HG03097 (cell line): ENCODE data around the gene SERBP1.
A peak's percentile ranks its signal among the peaks of the same experiment; 100 is the strongest.
"Not testable (repeated sequence)": the region's sequence is repeated elsewhere in the genome, so short reads cannot be mapped to it uniquely, and the experiment has no call there.

Experiments used
- ATAC-seq: cut with Tn5 transposase; IDR thresholded peaks from one replicate; pipeline ENCODE4 v1.9.1; 2021; ENCODE audit not compliant: unreplicated experiment, low FRiP score

Gene SERBP1

GRCh38 chr1:67441183-67441582 lies 11.0 kb upstream of the SERBP1 start:
- ATAC-seq = no peak

- no peak for ATAC-seq
Measured at GRCh38 chr1:67440339-67440738, 10.1 kb upstream of the SERBP1 start.

- no peak for ATAC-seq
Measured at GRCh38 chr1:67439277-67440029, 9.3 kb upstream of the SERBP1 start.

GRCh38 chr1:67437961-67438360 lies 7.8 kb upstream of the SERBP1 start:
- ATAC-seq = no peak

- no peak for ATAC-seq
Measured at GRCh38 chr1:67436511-67437055, 6.4 kb upstream of the SERBP1 start.

- ATAC-seq = no peak
Measured at GRCh38 chr1:67434491-67434890, 4.3 kb upstream of the SERBP1 start.

- no peak for ATAC-seq
Measured at GRCh38 chr1:67433837-67434236, 3.6 kb upstream of the SERBP1 start.

GRCh38 chr1:67432745-67433144 lies 2.5 kb upstream of the SERBP1 start:
- ATAC-seq = no peak

- no peak for ATAC-seq
Measured at GRCh38 chr1:67431869-67432578, 1.8 kb upstream of the SERBP1 start.

- ATAC-seq = no peak
Measured at GRCh38 chr1:67431156-67431765, 1.1 kb upstream of the SERBP1 start.

- ATAC-seq = peak; percentile 0
Measured at GRCh38 chr1:67429528-67430357, 459 bp downstream of the SERBP1 start.

- no peak for ATAC-seq
Measured at GRCh38 chr1:67429011-67429527, 1.1 kb downstream of the SERBP1 start.

- ATAC-seq = no peak
Measured at GRCh38 chr1:67427947-67428346, 2.3 kb downstream of the SERBP1 start.

GRCh38 chr1:67427465-67427864 lies 2.7 kb downstream of the SERBP1 start:
- ATAC-seq = no peak

- ATAC-seq = no peak
Measured at GRCh38 chr1:67420835-67421492, 9.2 kb downstream of the SERBP1 start.

GRCh38 chr1:67418839-67419586 lies 11.2 kb downstream of the SERBP1 start:
- ATAC-seq = no peak

- not testable (repeated sequence) for ATAC-seq
Measured at GRCh38 chr1:67417733-67418132, 12.5 kb downstream of the SERBP1 start.

GRCh38 chr1:67415041-67415440 lies 15.2 kb downstream of the SERBP1 start:
- no peak for ATAC-seq

GRCh38 chr1:67414574-67414973 lies 15.6 kb downstream of the SERBP1 start:
- ATAC-seq = no peak
